ENCODE data around the gene COX7B2.
A peak's percentile ranks its signal among the peaks of the same experiment; 100 is the strongest.

The COX7B2 gene

DNA sequence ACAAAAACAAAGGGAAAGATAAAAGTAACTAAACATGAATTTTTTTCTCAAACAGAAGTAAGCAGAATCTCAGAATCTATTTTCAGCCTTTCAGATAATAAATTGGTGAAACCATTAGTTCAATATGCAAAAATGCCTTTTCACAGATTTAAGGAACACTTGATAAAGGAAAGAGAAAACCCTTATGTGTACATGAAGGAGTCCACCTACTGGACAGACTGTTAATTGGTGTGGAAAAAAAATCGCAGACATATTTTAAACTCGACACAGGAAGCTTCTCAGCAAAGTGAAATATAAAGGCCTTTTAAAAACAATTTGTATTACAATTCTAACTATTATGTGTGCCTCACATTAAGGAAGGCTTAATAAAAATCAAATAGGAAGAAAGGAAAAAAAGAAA, 22.3 kb downstream of the COX7B2 start:
- DNase-seq: no peak

DNA sequence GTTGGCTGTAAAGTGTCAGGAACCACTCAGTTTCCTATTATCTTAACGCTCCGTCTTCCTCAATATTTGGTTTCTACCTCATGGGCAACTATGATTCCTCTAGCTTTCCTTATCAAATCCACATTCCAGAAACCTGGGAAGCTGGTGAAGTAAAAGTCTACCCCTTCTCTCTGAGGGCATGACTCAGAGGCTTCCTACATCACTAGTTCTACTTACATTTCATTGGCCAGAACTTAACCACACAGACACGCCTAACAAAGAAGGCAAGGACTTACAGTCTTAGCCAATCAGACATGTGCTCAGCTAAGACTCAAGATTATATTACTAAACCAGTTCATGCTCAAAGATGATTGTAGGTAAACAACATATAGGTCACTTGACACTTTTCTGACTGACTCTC, 30.4 kb downstream of the COX7B2 start:
- no peak for DNase-seq

DNA sequence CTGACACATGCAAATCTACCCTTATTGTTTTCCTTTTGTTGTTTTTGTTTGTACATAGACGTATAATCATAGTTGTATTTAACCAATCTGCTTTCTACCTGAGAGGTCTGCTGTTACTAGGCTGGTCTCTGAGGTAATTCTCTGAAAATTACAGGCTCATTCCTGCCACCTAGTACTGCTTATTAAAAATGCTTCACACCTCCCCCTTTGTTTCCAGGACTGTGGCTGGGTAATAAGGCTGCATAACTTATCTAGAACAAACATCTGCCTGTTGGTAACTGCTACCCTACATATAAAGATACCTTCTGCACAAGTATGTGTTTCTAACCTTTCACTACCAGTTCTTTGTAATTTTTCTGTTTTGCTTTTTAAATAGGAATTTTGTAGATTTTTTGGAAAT, 34.2 kb downstream of the COX7B2 start:
- no peak for DNase-seq

GRCh38 chr4:46870411-46870810, 38.6 kb downstream of the COX7B2 start:
- no peak for DNase-seq

DNA sequence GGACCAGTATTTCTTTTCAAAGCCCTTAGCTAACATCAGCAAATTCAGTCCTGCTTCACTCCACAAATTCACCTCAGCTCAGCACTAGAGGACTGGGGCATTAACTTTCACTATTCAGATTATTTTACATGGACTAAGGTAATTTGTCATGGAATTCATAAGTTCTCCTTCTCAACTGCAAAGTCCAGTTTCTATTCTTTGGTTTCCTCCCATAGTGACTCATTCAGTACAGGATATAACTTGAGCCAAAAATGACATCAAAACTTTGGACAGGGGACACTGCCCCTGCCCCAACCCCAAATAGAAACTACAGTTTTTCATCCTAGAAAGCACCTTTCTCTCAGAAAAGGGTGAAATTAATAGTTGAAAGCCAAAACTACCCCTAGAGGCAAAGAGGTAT, 52.7 kb downstream of the COX7B2 start:
- DNase-seq: no peak

DNA sequence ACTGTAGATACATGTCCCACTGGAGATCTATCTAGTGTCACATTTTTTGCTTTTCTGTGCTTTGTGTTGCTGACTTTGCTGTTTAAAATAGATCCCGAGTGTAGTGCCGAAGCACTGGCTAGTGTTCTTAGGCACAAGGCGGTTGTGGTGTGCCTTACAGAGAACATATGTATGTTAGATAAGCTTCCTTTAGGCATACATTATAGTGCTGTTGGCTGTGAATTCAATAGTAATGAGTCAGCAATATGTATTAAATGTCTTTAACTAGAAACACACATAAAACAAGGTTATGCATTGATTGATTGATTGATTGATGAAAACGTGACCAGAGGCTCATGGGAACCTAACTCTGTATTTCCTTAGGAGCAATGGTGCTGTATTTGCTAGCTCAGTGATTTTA, 56.2 kb downstream of the COX7B2 start:
- DNase-seq: no peak

- no peak for DNase-seq
These were observed 59.0 kb downstream of the COX7B2 start for GRCh38 chr4:46850026-46850425.

GRCh38 chr4:46844325-46844917, 64.6 kb downstream of the COX7B2 start:
- peak; percentile 60 for DNase-seq

GRCh38 chr4:46839128-46839527, 69.9 kb downstream of the COX7B2 start:
- DNase-seq: no peak

- DNase-seq: no peak
These were observed 71.4 kb downstream of the COX7B2 start for GRCh38 chr4:46837639-46838038.

DNA sequence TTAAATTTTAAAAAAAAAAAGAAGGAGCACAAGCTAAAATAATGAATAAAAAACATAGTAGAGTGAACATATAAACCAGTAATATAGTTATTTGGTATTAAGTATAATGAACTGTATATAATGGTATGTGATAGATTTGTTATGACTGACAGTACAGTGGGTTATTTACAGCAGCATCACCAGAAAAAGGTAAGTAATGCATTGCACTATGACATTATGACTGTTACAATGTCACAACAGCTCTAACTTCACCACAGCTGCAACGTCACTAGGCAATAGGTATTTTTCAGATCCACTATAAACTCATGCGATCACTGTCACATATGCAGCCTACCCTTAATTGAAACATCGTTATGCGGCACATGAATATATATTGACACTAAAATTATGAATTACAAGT, 72.5 kb downstream of the COX7B2 start:
- DNase-seq: no peak

- DNase-seq: no peak
These were observed 78.0 kb downstream of the COX7B2 start for GRCh38 chr4:46830971-46831454.

GRCh38 chr4:46820154-46820553, 88.9 kb downstream of the COX7B2 start:
- no peak for DNase-seq

DNA sequence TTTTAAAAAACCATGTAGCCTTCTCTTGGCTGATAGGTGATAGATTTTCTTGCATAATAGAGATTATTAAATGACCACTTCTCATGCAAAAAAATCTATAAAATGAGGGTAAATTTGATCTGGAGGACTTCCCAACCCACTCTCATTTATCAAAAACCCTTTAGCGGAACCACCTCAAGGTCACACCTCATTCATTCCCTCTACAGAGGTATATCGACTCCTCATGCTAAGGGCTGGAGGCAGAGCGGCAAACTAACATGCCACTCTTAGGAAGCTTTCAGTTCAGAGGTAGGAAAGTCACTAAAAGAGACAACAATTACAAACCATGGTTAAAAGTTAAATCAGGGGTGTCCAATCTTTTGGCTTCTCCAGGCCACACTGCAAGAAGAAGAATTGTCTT, 90.0 kb downstream of the COX7B2 start:
- no peak for DNase-seq

DNA sequence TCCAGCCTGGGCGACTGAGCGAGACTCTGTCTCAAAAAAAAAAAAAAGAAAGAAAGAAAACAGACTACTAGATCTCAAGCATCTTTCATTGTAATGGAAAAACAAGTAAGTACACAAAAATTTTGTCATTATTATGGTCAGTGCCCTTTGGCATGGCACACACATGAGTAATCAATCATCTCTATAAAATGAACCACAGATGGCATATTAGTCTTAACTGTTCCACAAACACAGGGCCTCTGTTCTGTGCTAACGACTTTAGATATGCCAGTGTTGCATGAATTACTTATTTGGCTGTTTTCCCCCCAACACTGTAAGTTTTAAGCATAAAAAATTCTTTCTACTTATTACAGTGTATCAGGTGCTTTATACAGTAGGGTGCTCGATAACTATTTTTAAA, 90.4 kb downstream of the COX7B2 start:
- DNase-seq: no peak

DNA sequence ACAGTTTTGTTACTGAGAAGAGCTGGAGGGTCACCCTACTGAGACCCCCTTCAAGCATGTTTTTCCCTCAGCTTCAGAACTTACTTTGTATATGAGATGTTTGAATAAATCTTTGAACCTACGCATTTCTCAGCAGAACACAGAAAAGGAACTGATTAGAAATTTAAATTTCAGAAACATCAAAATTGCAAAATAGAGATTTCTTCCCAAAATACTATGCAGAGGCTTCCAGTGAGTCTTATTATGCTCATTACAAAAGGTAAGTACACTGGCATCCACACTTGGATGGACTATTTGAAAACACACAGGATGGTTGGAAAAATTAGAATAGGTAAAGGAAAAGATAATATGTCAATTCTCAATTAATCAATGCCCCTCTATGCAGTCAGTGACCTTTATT, 91.2 kb downstream of the COX7B2 start:
- no peak for DNase-seq

GRCh38 chr4:46804781-46805413, 104.1 kb downstream of the COX7B2 start:
- DNase-seq: no peak

DNA sequence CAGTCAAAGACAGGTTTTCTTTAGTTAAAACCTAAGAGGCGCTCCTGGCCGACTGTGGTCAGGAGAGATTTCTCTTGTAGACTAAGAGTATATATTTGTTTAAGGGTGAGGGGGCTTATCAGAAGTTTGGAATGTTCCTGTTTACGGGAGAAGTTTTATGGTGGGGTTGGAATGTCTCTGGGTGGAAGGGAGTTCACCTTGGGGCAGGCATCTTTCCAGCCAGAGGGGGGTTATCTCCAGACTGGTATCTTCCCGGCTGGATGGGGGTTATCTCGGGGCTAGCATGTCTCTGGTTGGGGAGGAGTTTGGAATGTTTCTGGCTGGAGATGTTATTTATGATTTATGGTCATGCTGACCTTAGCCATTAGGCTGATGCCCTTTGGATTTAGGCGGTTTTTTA, 116.0 kb downstream of the COX7B2 start:
- DNase-seq: no peak

GRCh38 chr4:46781434-46782092, 127.5 kb downstream of the COX7B2 start:
- DNase-seq: no peak

DNA sequence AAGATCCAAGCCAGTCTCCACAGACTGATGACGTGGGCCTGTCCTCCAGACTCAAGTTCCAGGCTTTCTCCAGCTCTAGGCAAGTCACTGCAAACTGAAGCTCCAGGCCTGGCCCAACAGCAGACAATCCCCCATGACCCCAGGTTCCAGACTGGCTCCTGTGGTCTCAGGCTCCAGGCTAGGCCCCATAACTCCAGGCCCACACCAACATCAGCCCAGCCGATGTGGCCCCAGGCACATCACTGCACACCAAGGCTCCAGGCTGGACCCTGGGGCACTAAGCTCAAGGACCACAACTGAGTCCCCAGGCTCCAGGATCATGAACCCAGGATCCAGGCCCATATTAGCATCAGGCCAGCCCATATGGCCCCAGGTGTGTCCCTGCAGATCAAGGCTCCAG, 143.6 kb downstream of the COX7B2 start:
- no peak for DNase-seq

GRCh38 chr4:46730075-46730474, 179.0 kb downstream of the COX7B2 start:
- no peak for DNase-seq

DNA sequence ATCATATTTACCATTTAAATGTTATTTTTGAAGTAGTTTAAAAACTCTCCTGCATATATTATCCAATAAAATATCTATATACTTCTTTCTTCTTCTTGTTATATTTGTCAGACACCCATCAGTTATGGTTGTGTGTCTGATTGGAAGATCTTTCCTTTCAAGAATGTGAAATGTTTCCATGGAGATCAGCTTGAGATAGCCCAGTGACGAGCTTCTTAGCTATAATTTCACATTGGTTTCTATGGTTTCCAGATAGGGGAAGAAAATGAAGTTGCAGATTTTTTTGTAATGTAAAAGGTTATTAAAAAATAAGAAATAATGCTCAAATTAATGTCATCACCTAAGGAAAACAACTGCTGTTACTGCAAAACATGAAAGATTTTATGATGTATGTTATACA, 189.0 kb downstream of the COX7B2 start:
- DNase-seq: no peak

DNA sequence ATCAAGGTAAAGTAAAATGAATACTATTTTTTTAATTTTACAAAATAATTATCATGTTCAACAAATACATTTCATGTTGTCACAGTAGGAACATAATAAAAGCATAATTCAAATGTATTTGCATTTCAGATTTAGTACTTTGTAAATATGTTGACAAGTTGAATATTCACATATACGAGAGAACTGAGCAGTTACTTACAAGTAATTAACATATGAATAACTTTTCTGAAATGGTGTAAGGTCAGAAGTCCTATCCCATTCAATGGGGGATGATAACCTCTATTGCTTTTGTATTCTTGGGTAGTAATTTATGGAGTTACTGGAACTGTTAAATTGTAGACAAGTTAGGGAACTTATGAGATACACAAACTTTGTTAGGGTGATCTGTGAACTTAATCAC, 191.1 kb downstream of the COX7B2 start:
- no peak for DNase-seq

GRCh38 chr4:46715468-46715867, 193.6 kb downstream of the COX7B2 start:
- no peak for DNase-seq

- DNase-seq: no peak
These were observed 210.2 kb downstream of the COX7B2 start for GRCh38 chr4:46698891-46699290.

Measured in activated CD4-positive, alpha-beta T cell treated with anti-CD3 and anti-CD28 coated beads for 48 hours (primary cell).